ENCODE data around the gene NOLC1. TPM values are rescaled to one million over a fixed set of nuclear protein-coding genes. Genes with fewer than 3 reads are reported as not detected.

Gene NOLC1
- total RNA-seq, 1 donor from 2014 or later, result 33.3 TPM

DNA sequence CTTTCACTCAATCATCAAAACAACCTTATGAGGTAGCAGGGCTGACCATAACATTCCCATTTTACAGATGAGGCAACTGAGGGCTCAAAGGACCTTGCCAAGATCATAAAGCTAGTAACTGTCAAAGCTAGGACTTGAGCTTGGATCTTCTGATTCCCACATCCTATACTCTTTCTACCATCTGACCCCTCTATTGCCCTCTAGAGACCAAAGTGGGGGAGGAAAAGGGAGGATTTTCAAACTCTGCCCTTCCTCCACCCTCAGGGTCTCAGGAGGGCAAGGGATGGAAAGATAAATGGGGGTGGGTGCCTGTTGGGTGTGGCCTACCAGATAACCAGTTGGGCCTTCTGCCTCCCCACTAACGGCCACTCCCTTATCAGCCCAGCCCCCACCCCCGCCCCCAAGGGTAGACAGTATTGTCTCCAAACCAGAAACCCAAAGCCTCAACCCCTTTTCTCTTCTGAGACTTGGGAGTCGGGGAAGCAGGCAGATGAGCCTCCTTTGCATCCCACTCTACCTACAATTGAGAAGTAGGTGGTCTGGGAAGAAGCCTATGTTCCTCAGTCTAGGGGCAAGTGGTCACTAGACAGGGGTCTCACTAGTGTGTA is 39.9 kb upstream of the NOLC1 start:
- intact Hi-C loops (cut with DNase I), result no loop called here
- H3K27ac ChIP-seq, result no peak overlapping the region
- no peaks in the 10 kb centered on the region for H3K27me3 ChIP-seq
- H3K36me3 ChIP-seq, result peaks cover 42 to 44% of the 10 kb centered on the region in 2 donors
- peaks cover 21 to 40% of the 10 kb centered on the region in 2 donors for H3K4me1 ChIP-seq
- TF ChIP-seq, protein P1, sequence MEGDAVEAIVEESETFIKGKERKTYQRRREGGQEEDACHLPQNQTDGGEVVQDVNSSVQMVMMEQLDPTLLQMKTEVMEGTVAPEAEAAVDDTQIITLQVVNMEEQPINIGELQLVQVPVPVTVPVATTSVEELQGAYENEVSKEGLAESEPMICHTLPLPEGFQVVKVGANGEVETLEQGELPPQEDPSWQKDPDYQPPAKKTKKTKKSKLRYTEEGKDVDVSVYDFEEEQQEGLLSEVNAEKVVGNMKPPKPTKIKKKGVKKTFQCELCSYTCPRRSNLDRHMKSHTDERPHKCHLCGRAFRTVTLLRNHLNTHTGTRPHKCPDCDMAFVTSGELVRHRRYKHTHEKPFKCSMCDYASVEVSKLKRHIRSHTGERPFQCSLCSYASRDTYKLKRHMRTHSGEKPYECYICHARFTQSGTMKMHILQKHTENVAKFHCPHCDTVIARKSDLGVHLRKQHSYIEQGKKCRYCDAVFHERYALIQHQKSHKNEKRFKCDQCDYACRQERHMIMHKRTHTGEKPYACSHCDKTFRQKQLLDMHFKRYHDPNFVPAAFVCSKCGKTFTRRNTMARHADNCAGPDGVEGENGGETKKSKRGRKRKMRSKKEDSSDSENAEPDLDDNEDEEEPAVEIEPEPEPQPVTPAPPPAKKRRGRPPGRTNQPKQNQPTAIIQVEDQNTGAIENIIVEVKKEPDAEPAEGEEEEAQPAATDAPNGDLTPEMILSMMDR (IDR thresholded peaks at IDR 0.05), result no peak
- no peaks in the 10 kb centered on the region for H3K9me3 ChIP-seq
- no peak overlapping the region for H3K4me3 ChIP-seq
- DNase-seq (ENCODE audit: low spot score in 2 of 2), result no peak

DNA sequence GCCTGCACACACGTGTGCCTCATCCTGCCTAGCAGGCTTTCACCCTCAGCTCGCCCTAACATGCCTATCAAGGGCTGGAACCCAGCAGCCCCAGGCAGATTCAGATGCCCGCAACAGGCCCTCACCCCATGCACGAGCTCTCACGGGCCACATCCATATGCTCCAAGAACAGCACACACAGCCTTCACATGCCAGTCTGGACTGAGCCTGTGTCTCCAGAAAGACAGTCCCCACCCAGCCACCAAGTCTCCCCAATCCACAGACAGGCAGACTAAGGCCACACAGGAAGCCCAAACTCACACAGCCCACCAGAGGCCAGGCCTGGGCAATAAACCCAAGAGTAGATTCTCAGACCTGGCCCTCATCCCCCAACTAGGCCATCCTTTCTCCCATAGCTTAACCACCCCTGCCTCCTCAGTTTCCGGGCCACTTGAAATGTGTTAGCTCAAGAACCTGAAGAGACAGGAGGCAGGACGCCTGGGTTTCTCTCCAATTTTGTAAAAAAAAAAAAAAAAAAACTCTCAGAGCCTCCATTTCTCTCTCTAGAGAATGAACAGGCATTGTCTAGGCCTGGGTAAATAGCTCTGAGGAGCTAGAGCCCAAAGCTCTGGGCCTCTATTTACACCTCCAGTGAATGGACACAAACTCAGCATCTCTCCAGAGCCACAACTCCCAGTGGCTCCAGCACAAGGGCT is 38.8 kb upstream of the NOLC1 start:
- peaks cover 30 to 51% of the 10 kb centered on the region in 2 donors for H3K4me1 ChIP-seq
- H3K4me3 ChIP-seq, result peak overlapping the region; percentile 69 to 84
- H3K36me3 ChIP-seq, result peaks cover 31 to 33% of the 10 kb centered on the region in 2 donors
- H3K9me3 ChIP-seq, result no peaks in the 10 kb centered on the region
- H3K27me3 ChIP-seq, result no peaks in the 10 kb centered on the region
- intact Hi-C loops (cut with DNase I), result no loop called here
- TF ChIP-seq, protein P1 (IDR thresholded peaks at IDR 0.05), result no peak
- DNase-seq (ENCODE audit: low spot score in 2 of 2), result no peak
- H3K27ac ChIP-seq, result peak overlapping the region; percentile 19 to 71

DNA sequence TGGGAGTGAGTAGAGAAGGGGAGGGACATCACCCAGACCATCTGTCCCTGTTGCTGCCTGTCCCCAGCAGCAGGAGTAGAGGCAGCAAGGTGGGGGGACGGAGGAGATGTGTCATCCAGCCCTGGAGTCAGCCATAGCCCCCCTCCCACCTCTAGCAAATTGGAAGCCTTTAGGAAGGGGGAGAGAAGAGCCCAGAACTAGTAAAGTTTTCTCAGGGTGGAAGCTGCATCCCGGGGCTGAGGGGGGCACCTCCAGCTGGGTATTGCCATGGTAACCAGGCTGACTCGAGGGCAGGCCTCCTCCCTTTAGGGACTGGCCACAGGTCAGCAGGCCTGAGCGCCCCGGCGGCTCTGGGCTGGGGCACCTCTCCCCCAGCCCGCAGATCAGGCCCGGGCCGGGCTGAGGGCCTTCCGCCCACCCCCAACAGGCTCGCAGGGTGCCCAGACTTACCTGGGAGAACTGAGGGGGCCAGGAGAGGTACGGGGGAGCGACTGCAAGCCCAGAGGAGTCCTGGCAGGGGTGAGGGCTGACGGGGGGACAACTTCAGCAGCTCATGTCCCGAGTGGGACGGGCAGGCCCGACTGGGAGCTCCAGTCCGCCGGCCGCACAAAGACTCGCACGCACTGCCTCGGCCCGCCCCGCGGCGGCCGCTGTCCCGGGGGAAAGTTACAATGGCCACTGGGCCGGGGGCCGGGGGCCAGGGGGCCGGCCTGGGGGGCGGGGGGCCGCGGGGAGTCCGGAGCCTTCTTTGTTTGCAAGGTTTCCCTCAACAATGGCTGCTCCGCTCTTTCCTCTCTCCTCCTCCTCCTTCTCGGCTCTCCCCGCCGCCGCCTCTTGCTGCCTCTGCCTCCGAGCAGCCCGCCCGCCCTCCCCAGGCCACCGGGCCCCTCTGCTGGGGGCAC is 38.0 kb upstream of the NOLC1 start:
- DNase-seq (ENCODE audit: low spot score in 2 of 2), result no peak
- TF ChIP-seq, protein P1 (IDR thresholded peaks at IDR 0.05), result no peak
- intact Hi-C loops (cut with DNase I), result no loop called here
- Histone ChIP-seq H3K9me3 (no peaks in the 10 kb centered on the region), H3K36me3 (peaks cover 23 to 25% of the 10 kb centered on the region in 2 donors), H3K4me1 (peaks cover 33 to 53% of the 10 kb centered on the region in 2 donors), H3K27me3 (no peaks in the 10 kb centered on the region), H3K27ac (peak overlapping the region; percentile 71 to 100), H3K4me3 (peak overlapping the region; percentile 69 to 84)

DNA sequence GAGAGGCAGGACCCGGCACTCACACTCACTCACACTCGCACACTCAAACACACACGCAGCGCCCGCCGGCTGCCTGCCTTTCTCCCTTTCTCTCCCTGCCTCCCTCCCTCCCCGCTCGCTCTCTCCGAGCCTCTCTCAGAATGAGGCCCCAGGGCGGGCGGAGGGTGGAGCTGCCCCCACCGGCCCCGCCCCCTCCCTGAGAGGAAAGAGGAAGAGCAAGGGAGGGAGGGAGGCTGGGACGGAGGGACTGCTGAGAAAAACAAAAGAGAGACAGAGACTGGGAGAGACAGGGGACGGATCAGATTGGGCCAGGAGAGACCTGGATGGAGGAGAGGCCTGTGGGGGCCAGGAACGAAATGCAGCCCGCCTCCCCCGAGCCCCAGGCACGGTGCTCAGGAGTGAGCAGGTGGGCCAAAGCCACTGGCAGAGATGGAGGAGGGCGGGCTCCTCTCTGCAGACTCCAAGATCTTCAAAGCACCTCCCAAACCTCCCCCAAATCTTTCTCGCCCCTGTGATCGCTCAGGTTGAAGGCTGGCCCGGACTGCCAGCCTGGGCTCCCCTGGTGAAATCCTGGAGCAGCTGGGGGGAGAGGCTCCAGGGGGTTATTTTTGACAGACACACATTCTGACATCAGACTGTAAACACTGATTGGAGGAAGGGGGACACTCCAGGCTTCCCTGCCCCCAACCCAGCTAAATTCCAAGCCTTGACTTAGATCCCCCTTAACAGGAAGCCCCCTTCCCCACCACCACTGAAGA is 37.1 kb upstream of the NOLC1 start:
- Histone ChIP-seq H3K27ac (peak overlapping the region; percentile 71 to 100), H3K4me3 (peak overlapping the region; percentile 69 to 84), H3K36me3 (peaks cover 14 to 16% of the 10 kb centered on the region in 2 donors), H3K9me3 (no peaks in the 10 kb centered on the region), H3K4me1 (peaks cover 33 to 53% of the 10 kb centered on the region in 2 donors), H3K27me3 (no peaks in the 10 kb centered on the region)
- peak; percentile 76 to 93 for DNase-seq (ENCODE audit: low spot score in 2 of 2)
- TF ChIP-seq, protein P1 (IDR thresholded peaks at IDR 0.05), result no peak
- intact Hi-C loops (cut with DNase I), result loop anchor here (5.0 kb wide), 1 partner anchor 37 kb away; the partner anchor contains the start of gene NOLC1

DNA sequence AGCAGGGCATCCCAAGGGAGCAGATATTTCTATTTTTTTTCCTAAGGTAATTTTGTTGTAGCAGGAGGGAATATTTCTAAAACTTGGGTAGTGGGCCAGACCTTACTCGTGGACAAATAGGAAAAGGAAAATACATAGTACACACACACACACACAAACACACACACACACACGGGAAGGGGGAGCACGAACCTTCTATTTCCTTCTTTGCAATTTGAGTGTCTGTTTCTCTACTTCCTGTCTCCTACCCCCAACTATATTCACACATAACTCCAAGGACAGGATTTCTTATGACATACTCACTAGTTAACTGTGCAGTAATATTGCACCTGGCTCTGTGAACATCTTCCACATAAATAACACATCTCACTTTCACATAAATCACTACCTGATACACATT is 36.4 kb upstream of the NOLC1 start:
- peaks cover 33 to 53% of the 10 kb centered on the region in 2 donors for H3K4me1 ChIP-seq
- intact Hi-C loops (cut with DNase I), result loop anchor here (5.0 kb wide), 1 partner anchor 37 kb away; the partner anchor contains the start of gene NOLC1
- no peak for DNase-seq (ENCODE audit: low spot score in 2 of 2)

More for the DNA sequence above, 36.4 kb upstream of the NOLC1 start:
- Histone ChIP-seq H3K27me3 (no peaks in the 10 kb centered on the region), H3K36me3 (peaks cover 7 to 9% of the 10 kb centered on the region in 2 donors), H3K9me3 (no peaks in the 10 kb centered on the region), H3K4me3 (peak overlapping the region in 1 of 2 donors; percentile 84), H3K27ac (peak overlapping the region; percentile 71 to 100)
- TF ChIP-seq, protein P1 (IDR thresholded peaks at IDR 0.05), result no peak

All from ascending aorta (tissue), 2 donors.